HEK293 (cell line): ENCODE results near the gene MASP1.

ENCODE experiments used
- CTCF ChIA-PET: fragments of 350-600 bp; formaldehyde crosslinking; extraction: SDS; loops from one replicate; lab custom pipeline; 2021; ENCODE audit warnings: antibody characterized with exemption; lab: Yijun Ruan, JAX
- POLR2A ChIA-PET: fragments of 300-600 bp; formaldehyde crosslinking; extraction: SDS; loops from one replicate; lab custom pipeline; 2020; ENCODE audit warnings: antibody characterized with exemption, inconsistent platforms; lab: Yijun Ruan, JAX
- H3K27ac ChIP-seq: fragments of 200-500 bp; sonication (Bioruptor generic); 2 replicates; pipeline ENCODE4 v1.5.1; 2014; ENCODE audit warnings: low read depth, low read length, control low read depth, inconsistent platforms; ENCODE audit errors: extremely low read depth
- H3K36me3 ChIP-seq, 2 experiments: fragments of 200-500 bp in 1 of 2; sonication (Bioruptor generic) in 1 of 2; 1 replicate in 1 of 2; 2 replicates in 1 of 2; pipeline ENCODE4 v1.5.1; 2014 to 2017; ENCODE audit warnings: inconsistent platforms in 2 of 2, low read length in 2 of 2; ENCODE audit not compliant: control insufficient read depth in 2 of 2, insufficient read depth in 1 of 2
- H3K4me1 ChIP-seq: fragments of 200-500 bp; sonication (Bioruptor generic); 2 replicates; pipeline ENCODE4 v1.5.1; 2014; ENCODE audit warnings: mild to moderate bottlenecking, low read length, inconsistent platforms; ENCODE audit not compliant: control insufficient read depth, insufficient read depth
- H3K4me3 ChIP-seq: 2 replicates; pipeline ENCODE4 v1.5.1; 2011; ENCODE audit warnings: low read depth, mild to moderate bottlenecking, control low read depth, low read length, moderate library complexity
- H3K9me3 ChIP-seq: fragments of 200-500 bp; sonication (Bioruptor generic); 2 replicates; pipeline ENCODE4 v1.5.1; 2014; ENCODE audit warnings: low read depth, low read length, inconsistent platforms; ENCODE audit not compliant: control insufficient read depth, insufficient read depth
- IKZF3 ChIP-seq: fragments of 450-650 bp; IDR thresholded peaks from 2 replicates; pipeline ENCODE4 v1.5.0; 2018; ENCODE audit warnings: missing biosample characterization, mild to moderate bottlenecking, missing genetic modification characterization, moderate library complexity
- KLF7 ChIP-seq: fragments of 450-650 bp; formaldehyde crosslinking; IDR thresholded peaks from 2 replicates; pipeline ENCODE4 v1.5.1; 2016; ENCODE audit warnings: missing biosample characterization, missing genetic modification characterization, borderline replicate concordance
- PBX3 ChIP-seq: sonication (generic); formaldehyde crosslinking; IDR thresholded peaks from 2 replicates; pipeline ENCODE4 v1.8.1; 2022; ENCODE audit warnings: mild to moderate bottlenecking, moderate library complexity, missing genetic modification reagents
- REST ChIP-seq: fragments of 450-650 bp; formaldehyde crosslinking; IDR thresholded peaks from 2 replicates; pipeline ENCODE4 v1.5.1; 2016; ENCODE audit warnings: missing biosample characterization, missing genetic modification characterization
- TCF7L2 ChIP-seq: IDR thresholded peaks from 2 replicates; pipeline ENCODE4 v1.6.1; 2011; ENCODE audit warnings: low read depth, mild to moderate bottlenecking, inconsistent platforms, low read length, moderate library complexity, borderline replicate concordance
- YY1 ChIP-seq: fragments of 450-650 bp; formaldehyde crosslinking; IDR thresholded peaks from 2 replicates; pipeline ENCODE4 v1.5.1; 2018; ENCODE audit warnings: missing biosample characterization, missing genetic modification characterization
- ZBTB17 ChIP-seq: fragments of 450-650 bp; formaldehyde crosslinking; IDR thresholded peaks from 2 replicates; pipeline ENCODE4 v1.5.1; 2016; ENCODE audit warnings: missing biosample characterization, missing genetic modification characterization
- ZNF140 ChIP-seq: fragments of 450-650 bp; formaldehyde crosslinking; IDR thresholded peaks from 2 replicates; pipeline ENCODE4 v1.5.1; 2016; ENCODE audit warnings: missing biosample characterization, missing genetic modification characterization
- ZNF155 ChIP-seq: fragments of 450-650 bp; formaldehyde crosslinking; IDR thresholded peaks from 2 replicates; pipeline ENCODE4 v1.5.1; 2016; ENCODE audit warnings: missing biosample characterization, missing genetic modification characterization
- ZNF23 ChIP-seq: fragments of 450-650 bp; formaldehyde crosslinking; IDR thresholded peaks from 2 replicates; pipeline ENCODE4 v1.5.1; 2016; ENCODE audit warnings: missing biosample characterization, missing genetic modification characterization, borderline replicate concordance
- ZNF248 ChIP-seq: fragments of 450-650 bp; formaldehyde crosslinking; IDR thresholded peaks from 2 replicates; pipeline ENCODE4 v1.5.1; 2017; ENCODE audit warnings: missing biosample characterization, missing genetic modification characterization
- ZNF311 ChIP-seq: fragments of 450-650 bp; formaldehyde crosslinking; IDR thresholded peaks from 2 replicates; pipeline ENCODE4 v1.5.1; 2017; ENCODE audit warnings: missing biosample characterization, missing genetic modification characterization, borderline replicate concordance
- ZNF335 ChIP-seq: fragments of 450-650 bp; formaldehyde crosslinking; conservative IDR thresholded peaks from 2 replicates; pipeline ENCODE4 v1.5.1; 2016; ENCODE audit warnings: missing biosample characterization, missing genetic modification characterization
- ZNF350 ChIP-seq: fragments of 450-650 bp; formaldehyde crosslinking; IDR thresholded peaks from 2 replicates; pipeline ENCODE4 v1.5.0; 2017; ENCODE audit warnings: missing biosample characterization, mild to moderate bottlenecking, missing genetic modification characterization
- ZNF366 ChIP-seq: fragments of 450-650 bp; formaldehyde crosslinking; conservative IDR thresholded peaks from 2 replicates; pipeline ENCODE4 v1.5.1; 2016; ENCODE audit warnings: missing biosample characterization, missing genetic modification characterization
- ZNF391 ChIP-seq: fragments of 450-650 bp; formaldehyde crosslinking; IDR thresholded peaks from 2 replicates; pipeline ENCODE4 v1.5.1; 2016; ENCODE audit warnings: low read depth, missing biosample characterization, missing genetic modification characterization, borderline replicate concordance
- ZNF423 ChIP-seq: fragments of 450-650 bp; formaldehyde crosslinking; IDR thresholded peaks from 2 replicates; pipeline ENCODE4 v1.5.1; 2016; ENCODE audit warnings: missing biosample characterization, missing genetic modification characterization
- ZNF514 ChIP-seq: fragments of 450-650 bp; formaldehyde crosslinking; IDR thresholded peaks from 2 replicates; pipeline ENCODE4 v1.5.1; 2016; ENCODE audit warnings: missing biosample characterization, missing genetic modification characterization
- ZNF610 ChIP-seq: fragments of 450-650 bp; formaldehyde crosslinking; IDR thresholded peaks from 2 replicates; pipeline ENCODE4 v1.5.1; 2016; ENCODE audit warnings: missing biosample characterization, missing genetic modification characterization, borderline replicate concordance
- ZNF777 ChIP-seq: fragments of 450-650 bp; formaldehyde crosslinking; IDR thresholded peaks from 2 replicates; pipeline ENCODE4 v1.5.1; 2017; ENCODE audit warnings: missing biosample characterization, missing genetic modification characterization, borderline replicate concordance
- ZSCAN16 ChIP-seq: fragments of 450-650 bp; formaldehyde crosslinking; IDR thresholded peaks from 2 replicates; pipeline ENCODE4 v1.5.1; 2016; ENCODE audit warnings: missing biosample characterization, missing genetic modification characterization

Gene MASP1

GRCh38 chr3:187281191-187281714 is 10.3 kb downstream of the MASP1 start (continued):
- TF ChIP-seq REST (tag by site-specific recombination) (no peak), ZNF423 (tag by site-specific recombination) (no peak), ZNF391 (tag by site-specific recombination) (no peak), ZNF248 (tag by site-specific recombination) (no peak), ZNF140 (tag by site-specific recombination) (no peak), ZNF610 (tag by site-specific recombination) (no peak), TCF7L2 (no peak), ZNF155 (tag by site-specific recombination) (no peak), ZNF514 (tag by site-specific recombination) (no peak)
- TF ChIP-seq, all 188 proteins: peak for 0

- Histone ChIP-seq H3K36me3 (no peaks in the 10 kb centered on the region), H3K4me1 (no peaks in the 10 kb centered on the region), H3K4me3 (no peak overlapping the region), H3K9me3 (no peaks in the 10 kb centered on the region), H3K27ac (no peak overlapping the region)
- TF ChIP-seq ZBTB17, result no peak
- ChIA-PET CTCF (no interaction called here), POLR2A (no interaction called here)
These were observed 10.9 kb downstream of the MASP1 start for GRCh38 chr3:187280644-187281043.

GRCh38 chr3:187277129-187277462 is 14.4 kb downstream of the MASP1 start:
- H3K4me1 ChIP-seq, result no peaks in the 10 kb centered on the region
- CTCF ChIA-PET, result interaction anchor here (1.5 kb wide), 1 partner anchor 43 kb away, joined by 6 read pairs; no protein-coding TSS in a partner anchor
- TF ChIP-seq PBX3 (no peak), ZNF366 (tag by site-specific recombination) (no peak)
- TF ChIP-seq, all 188 proteins: peak for 0
- H3K36me3 ChIP-seq, result no peaks in the 10 kb centered on the region
- POLR2A ChIA-PET, result no interaction called here
- no peaks in the 10 kb centered on the region for H3K9me3 ChIP-seq
- no peak overlapping the region for H3K4me3 ChIP-seq
- no peak overlapping the region for H3K27ac ChIP-seq

- Histone ChIP-seq H3K4me1 (no peaks in the 10 kb centered on the region), H3K9me3 (no peaks in the 10 kb centered on the region), H3K27ac (no peak overlapping the region), H3K36me3 (no peaks in the 10 kb centered on the region), H3K4me3 (no peak overlapping the region)
- no peak for TF ChIP-seq ZSCAN16
- no peak for TF ChIP-seq ZNF23
- no peak for TF ChIP-seq ZNF777 (tag by site-specific recombination)
- no peak for TF ChIP-seq YY1 (tag by site-specific recombination)
- no peak for TF ChIP-seq ZNF335 (tag by site-specific recombination)
- no peak for TF ChIP-seq ZNF350 (tag by site-specific recombination)
- no peak for TF ChIP-seq IKZF3 (tag by site-specific recombination)
- TF ChIP-seq ZNF311 (tag by site-specific recombination), result no peak
- TF ChIP-seq KLF7 (tag by site-specific recombination), result no peak
- ChIA-PET CTCF (interaction anchor here (1.5 kb wide), 1 partner anchor 43 kb away, joined by 6 read pairs; no protein-coding TSS in a partner anchor), POLR2A (no interaction called here)
These were observed 15.0 kb downstream of the MASP1 start for GRCh38 chr3:187276397-187277128.
